HUDEP-2 (cell line): ENCODE data around the gene ADARB2.

ENCODE experiments used
- DNase-seq, 76 experiments: peaks; one replicate each; lab custom pipeline; 2025; ENCODE audit not compliant: unreplicated experiment in 76 of 76; lab: John Stamatoyannopoulos, UW

ADARB2 gene

DNA sequence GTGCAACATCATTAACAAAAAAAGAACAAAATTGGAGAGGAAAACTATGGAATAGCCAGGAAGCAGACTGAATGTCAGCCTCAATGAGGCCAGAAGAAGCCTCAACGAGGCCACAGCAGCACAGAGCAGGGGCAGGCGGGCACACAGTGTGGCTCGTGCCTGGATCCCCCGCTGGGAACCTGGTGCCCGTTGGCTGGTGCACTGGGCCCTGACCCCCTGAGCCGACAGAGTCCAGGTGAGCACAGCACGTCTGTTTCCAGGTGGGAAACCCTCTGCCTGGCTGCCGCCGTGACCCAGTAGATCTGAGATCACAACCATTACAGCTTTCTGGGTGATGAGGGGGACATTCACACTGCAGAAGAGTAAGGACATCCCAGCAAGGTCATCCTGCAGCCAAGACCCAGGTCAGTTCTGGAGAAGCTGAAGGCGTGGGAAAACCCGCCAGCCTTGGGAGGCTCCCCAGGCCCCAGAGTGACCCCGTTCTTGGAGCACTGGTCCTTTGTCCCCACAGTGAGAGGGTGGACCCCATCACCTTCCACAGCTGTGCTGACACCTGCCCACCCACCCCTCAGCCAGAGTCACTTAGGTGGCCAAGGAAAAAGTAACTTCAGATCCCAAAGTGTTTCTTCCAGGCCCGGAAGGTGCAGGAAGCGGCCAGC is 222.1 kb downstream of the ADARB2 start:
- no peak for DNase-seq

DNA sequence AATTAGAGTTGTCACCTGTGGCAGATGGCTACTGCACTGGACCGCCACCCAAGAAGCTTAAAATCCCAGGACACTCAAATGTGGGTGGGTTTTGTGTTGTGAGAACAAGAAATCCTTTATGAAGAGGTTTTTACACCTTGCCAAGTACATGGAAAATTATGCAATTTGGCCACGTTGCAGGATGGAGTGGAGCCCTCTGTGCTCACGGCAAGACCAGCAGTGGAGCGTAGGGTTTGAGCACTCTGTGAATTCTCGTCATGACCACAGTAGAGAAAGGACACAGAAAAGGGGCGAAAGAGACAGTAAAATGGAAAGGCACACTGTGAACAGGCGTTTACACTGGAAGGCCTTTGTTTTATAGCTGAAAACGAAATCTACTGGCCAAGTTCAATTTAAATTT is 222.6 kb downstream of the ADARB2 start:
- DNase-seq, result no peak

DNA sequence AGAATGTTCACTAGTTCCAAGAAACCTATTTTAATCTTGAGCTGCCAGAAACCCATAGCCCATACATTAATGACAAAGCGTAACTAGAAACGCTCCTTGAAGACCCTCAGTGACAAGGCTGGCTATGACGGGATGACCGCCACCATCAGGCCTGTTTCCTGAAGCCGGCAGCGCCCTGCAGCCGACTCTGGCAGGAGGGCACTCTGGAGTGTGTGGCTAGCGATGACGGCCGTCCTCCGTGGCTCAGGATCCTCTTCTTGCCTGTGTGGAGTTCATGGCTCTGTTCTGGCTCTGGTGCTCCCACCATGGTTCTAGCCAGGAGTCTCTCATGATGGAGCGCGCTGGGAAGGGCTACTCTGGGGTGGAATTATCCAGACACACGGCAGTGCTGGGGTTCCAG is 224.1 kb downstream of the ADARB2 start:
- DNase-seq, result no peak

DNA sequence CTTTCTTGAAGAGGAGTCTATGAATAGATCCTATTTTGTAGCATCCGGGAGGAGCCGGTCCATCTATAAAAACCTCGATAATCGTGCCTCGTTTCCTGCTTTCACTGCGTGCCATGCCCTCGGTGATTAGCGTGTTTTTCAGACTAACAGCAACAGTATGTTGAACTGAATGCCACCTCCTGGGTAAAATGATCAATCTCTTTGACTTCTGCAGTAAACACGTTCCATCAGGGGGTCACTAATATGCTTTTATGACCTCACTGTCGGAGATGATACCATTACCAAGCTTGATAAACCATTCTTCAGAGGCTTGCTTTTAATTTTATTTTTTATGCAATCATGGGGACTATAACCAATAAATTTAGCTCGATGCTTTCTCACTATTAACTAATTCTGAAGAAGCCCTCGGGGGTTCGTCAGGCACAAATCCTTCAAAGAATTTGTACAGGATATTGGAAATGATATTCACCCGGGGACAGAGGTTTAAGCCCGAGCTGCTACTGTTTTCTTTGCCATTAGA is 228.3 kb downstream of the ADARB2 start:
- DNase-seq, result no peak

GRCh38 chr10:1508096-1508495 is 229.2 kb downstream of the ADARB2 start:
- no peak for DNase-seq

DNA sequence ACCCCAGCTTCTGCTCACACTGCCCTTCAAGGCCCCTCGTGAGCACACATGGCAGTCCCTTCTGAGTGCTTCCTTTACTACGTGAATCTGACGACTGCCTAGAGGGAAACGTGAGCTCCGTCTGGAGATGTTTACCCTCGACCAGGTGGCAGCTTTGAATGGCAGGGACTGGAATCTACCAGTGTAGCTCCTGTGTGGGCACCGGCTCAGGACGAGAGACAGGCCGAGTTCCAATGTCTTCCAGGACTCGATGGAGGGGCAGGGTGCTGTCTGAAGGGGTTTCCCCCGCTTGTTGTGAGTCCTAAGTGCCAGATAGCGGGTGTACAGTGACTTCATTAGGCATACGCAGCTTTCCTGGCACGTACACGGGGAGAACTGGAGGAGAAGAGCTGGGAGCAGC is 229.9 kb downstream of the ADARB2 start:
- no peak for DNase-seq

DNA sequence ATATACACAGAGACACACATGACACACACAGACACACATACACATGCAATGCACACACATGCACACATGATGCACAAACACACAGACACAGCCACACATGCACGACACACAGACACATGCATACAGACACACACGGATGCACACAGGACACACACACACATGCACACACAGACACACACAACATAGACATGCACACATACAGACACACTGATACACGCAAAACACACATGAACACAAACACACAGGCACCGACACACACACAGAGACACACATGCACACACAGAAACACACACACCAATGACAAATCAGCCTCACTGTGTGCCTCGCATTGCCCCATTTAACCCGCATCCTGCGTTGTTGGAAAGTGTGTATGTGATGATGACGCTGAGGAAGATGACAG is 232.4 kb downstream of the ADARB2 start:
- no peak for DNase-seq

- no peak for DNase-seq
These were observed 233.0 kb downstream of the ADARB2 start for GRCh38 chr10:1504286-1504685.

- DNase-seq, result no peak
These were observed 234.9 kb downstream of the ADARB2 start for GRCh38 chr10:1502451-1502850.

GRCh38 chr10:1499359-1499957 is 237.9 kb downstream of the ADARB2 start:
- DNase-seq, result no peak

DNA sequence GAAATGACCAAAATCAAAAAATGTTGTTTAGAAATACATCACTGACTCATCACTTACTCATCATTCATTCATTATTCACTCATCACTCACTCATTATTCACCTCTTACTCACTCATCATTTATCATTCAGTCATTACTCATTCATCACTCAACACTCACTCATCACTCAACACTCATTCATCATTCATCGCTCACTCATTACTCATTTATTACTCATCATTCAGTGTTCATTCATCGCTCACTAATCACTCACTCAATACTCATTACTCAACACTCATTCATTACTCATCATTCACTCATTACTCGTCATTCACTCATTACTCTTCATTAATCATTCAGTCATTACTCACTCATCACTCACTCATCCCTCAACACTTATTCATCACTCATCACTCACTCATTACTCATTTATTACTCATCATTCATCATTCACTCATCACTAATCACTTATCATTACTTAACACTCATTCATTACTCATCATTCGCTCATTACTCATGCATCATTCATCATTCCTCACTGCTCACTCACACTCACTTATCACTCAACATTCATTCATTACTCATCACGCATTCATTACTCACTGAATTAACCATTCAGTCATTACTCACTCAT is 238.5 kb downstream of the ADARB2 start:
- no peak for DNase-seq

- no peak for DNase-seq
These were observed 241.3 kb downstream of the ADARB2 start for GRCh38 chr10:1495915-1496517.

GRCh38 chr10:1492641-1493040 is 244.7 kb downstream of the ADARB2 start:
- DNase-seq, result no peak

- DNase-seq, result no peak
These were observed 245.4 kb downstream of the ADARB2 start for GRCh38 chr10:1491901-1492300.

- DNase-seq, result no peak
These were observed 247.5 kb downstream of the ADARB2 start for GRCh38 chr10:1489801-1490200.

DNA sequence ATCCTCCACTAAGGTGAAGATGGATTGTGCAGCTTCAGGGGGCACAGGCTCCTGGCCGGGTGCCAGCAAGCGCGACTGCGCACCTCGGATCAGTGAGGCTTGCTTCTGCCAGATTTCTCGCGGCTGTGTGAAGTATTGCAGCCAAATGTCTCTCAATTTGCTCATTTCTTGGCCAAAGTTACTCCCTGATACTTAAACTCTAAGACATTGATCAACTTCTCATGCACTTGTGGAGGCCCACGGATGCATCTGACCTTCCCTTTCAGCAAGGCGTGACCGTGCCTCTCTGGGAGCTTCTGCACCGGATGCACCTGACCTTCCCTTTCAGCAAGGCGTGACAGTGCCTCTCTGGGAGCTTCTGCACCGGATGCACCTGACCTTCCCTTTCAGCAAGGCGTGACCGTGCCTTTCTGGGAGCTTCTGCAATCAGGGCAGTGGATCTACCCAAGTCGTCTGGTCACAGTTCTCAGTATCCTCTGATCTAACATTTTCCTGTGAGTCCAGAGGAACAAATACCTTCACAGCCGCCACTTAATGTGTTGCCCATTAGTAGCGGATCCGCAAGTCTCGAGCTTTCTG is 248.3 kb downstream of the ADARB2 start:
- DNase-seq, result no peak

DNA sequence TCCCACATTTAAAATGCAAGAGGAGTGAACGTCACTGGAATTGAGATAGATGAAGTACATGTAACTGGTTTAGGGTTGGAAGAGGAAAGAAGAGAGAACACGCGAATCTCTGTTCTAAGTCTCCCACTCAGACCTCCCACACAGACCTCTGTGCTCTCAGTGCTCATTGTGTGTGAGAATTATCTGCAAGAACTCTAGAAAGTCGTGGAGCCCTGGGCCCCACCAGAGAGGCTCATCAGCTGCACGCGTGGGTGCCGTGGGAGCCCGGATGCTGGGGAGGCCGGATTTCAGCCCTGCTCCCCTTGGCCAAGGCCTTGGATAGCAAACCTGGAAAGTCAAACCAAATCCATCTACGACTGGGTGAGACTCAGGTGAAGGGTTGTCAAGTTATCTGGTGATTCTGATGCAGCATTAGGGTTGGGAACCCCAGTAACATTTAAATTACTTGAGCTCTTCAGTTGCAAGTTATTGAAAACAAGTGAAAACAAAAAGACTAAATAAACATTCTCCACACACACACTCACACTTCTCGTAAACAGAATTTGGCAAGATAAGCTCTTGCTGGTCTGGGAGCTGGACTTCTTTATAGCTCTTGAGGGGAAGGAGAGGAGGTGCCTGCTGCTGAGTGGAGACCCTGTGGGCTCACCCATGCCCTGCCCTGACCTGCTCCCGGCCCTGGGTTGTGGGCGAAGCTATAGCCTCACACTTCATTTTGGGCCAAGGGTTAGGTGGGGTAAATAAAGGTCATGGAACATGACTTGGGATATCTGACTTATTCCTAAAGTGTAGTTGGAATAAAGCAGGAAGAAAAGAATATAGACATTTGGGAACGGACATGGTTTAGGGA is 250.3 kb downstream of the ADARB2 start:
- no peak for DNase-seq

DNA sequence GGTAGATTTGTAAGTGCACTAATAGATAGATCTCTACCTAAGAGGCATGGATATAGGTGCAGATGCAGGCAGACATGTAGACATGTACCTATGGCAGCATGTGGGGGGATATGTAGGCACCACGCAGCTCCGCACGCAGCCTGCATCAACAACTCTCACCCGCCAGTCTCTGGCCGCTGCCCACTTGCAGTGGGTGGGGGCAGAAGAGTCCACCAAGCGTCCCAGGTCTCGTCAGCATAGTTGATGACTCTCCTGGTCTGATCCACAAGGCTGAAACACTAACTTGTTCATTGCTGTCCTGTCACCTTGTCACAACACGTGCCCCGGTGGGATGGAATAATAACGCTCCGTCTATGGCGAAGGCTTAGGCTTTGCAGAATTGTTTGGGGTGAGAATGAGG is 252.0 kb downstream of the ADARB2 start:
- no peak for DNase-seq

DNA sequence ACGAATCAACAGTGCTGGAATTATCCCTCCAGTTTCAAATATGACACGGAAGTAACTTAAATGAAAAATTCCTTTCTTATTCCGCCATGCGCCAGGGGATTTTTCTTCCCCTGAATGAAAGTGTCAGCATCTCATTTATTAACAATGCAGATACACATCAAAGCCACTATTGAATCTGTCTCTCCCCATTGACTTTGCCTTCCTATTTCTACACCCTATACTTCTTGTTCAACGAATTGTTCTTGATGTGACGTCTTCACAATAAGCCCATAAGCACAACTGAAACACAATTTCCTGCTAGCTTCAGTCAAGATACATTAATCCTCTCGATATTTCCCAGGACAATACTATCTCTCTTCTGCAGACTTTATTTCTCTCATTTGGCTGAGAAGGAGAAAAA is 253.5 kb downstream of the ADARB2 start:
- DNase-seq, result no peak

DNA sequence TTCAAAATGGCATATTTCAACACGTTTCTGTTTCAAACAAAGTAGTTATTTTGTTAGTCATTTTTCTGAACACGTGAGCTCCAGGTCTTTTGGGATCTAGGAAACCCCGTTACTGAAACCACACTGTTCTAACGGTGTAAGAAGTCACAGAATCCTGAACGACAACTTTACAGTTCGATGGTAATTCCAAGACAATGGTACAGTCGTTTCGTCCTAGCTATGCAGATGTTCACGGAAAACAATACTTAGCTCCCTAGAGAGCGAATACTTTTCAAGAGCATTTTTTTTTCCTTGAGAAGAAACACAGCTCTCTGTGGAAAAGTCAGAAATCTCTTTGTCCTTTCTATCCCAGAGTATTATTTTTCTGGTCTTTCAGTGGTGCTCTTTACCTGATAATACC is 254.1 kb downstream of the ADARB2 start:
- DNase-seq, result no peak

DNA sequence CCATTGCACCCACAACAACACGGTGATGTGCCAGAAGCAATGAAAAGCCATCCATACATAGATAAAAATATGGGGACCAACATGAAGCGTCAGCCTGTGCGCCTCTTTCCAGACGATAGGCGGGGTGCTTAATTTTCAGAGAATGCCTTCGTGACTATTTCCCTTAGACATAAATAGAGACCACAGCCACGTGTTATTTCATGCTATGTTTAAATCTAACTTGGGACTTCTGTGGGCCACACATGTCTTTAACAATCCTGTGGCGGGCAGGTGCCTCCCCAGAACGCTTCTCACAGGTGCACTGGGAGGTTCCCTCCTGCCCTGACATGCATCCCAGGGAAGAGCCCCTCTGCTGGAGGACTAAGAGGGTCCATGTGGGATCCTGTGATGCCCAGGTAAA is 259.7 kb downstream of the ADARB2 start:
- no peak for DNase-seq
